Immature natural killer cell (primary cell): ENCODE results near the gene NUPR1. TPM values are rescaled to one million over a fixed set of nuclear protein-coding genes. Genes with fewer than 3 reads are reported as not detected.

ENCODE experiments used
- DNase-seq, 3 donors: peaks; one replicate each; pipeline ENCODE4 v3.0.0; 2022; ENCODE audit warnings: mixed read lengths in 1 of 3
- H3K27ac Mint-ChIP-seq, 6 donors: one replicate each; pipeline ENCODE4 v1.8.0; 2020; ENCODE audit warnings: mixed read lengths in 6 of 6, mild to moderate bottlenecking in 5 of 6, inconsistent platforms in 4 of 6, moderate library complexity in 3 of 6
- H3K27me3 Mint-ChIP-seq, 3 donors: one replicate each; pipeline ENCODE4 v1.8.0; 2020 to 2021; ENCODE audit warnings: low read depth in 3 of 3, mild to moderate bottlenecking in 3 of 3, mixed read lengths in 3 of 3, moderate library complexity in 3 of 3, inconsistent platforms in 1 of 3
- H3K36me3 Mint-ChIP-seq, 3 donors: one replicate each; pipeline ENCODE4 v1.8.0; 2020; ENCODE audit warnings: mixed read lengths in 3 of 3, inconsistent platforms in 2 of 3, mild to moderate bottlenecking in 2 of 3
- H3K4me1 Mint-ChIP-seq, 2 donors: one replicate each; pipeline ENCODE4 v1.8.0; 2020; ENCODE audit warnings: inconsistent platforms in 2 of 2, mild to moderate bottlenecking in 2 of 2, mixed read lengths in 2 of 2, moderate library complexity in 1 of 2
- H3K4me3 Mint-ChIP-seq, 5 donors: one replicate each; pipeline ENCODE4 v1.8.0; 2020; ENCODE audit warnings: mild to moderate bottlenecking in 5 of 5, mixed read lengths in 5 of 5, inconsistent platforms in 3 of 5, moderate library complexity in 3 of 5
- H3K9me3 Mint-ChIP-seq, 6 donors: one replicate each; pipeline ENCODE4 v1.8.0; 2020; ENCODE audit warnings: mild to moderate bottlenecking in 6 of 6, mixed read lengths in 6 of 6, inconsistent platforms in 4 of 6, moderate library complexity in 3 of 6
- polyA plus RNA-seq, 3 donors: library from polyadenylated mRNA; unstranded; fragments of 300-500 nt; fragmentation: Illumina TruSeq; gene quantifications; one replicate each; pipeline ENCODE4 v1.2.3, GENCODE V29; 2021

NUPR1 gene
- not detected for polyA plus RNA-seq

DNA sequence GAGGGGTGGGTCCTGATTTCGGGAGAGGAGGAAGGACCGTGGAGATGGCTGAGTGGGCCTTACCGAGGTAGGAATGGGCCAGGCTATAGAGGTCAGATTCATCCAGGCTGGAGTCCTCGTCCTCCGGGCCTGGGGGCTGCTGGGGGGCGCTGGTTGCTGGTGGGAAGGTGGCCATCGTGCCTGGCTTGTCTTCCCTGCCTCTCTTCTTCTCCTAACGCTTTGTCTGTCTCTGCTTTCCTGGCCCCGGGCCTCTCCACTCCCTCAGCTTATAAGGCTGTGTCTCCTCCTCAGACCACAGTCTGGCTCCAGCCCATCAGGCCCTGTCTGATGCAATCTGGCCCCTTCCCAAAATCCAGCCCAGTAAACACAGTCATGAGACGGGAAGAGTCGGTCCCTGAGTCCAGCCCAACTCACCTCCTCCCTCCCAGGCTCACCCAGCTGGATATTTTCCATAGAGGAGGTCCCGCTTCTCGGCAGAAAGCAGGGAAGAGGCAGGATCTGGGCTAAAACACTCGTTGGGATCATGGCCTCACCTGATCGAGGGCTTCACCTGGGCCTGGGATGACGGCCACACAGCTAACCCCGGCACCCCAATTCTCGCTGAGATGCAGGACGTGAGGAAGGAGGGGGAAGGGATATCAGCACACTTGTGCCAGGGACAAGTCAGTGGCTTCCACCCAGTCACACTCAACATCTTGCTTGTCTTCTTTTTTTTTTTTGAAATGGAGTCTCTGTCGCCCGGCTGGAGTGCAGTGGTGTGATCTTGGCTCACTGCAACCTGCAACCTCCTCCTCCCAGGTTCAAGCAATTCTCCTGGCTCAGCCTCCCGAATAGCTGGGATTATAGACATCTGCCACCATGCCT lies at the start of gene NUPR1:
Gene NUPR1, minus strand, starts transcription at position 242 of the 864 bp plus-strand sequence. Its CDS starts 67 bp downstream, at position 175.
- Mint-ChIP-seq H3K4me1 (peaks cover 18 to 19% of the 10 kb centered on the region in 2 donors), H3K27me3 (peaks cover 0 to 4% (median 2%) of the 10 kb centered on the region in 3 donors), H3K4me3 (no peak within 1 kb of the TSS), H3K36me3 (peaks cover 0 to 7% (median 0%) of the 10 kb centered on the region in 3 donors), H3K9me3 (no peaks in the 10 kb centered on the region), H3K27ac (peak within 1 kb of the TSS in 2 of 6 donors; percentile 13 to 72)
- no peak for DNase-seq

DNA sequence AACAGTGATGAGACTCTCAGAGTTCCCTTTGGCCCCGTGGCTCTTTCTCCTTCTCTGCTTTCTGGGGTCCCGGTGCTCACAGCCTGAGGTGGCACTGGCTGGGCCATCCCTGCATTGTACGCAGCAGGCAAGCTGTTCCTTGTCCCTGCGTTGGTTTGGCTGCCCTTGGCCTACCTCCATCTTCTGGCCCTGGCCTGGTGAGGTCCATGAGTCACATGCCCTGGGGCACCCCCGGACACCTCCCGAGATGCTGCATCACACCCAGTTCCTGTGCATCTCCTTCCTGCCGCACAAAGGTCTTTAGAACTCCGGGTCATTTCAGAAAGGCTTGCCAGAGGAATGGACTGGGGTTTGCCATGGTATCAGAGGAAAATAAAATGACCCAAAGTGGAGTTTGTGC lies 48.6 kb upstream of the NUPR1 start:
- Mint-ChIP-seq H3K9me3 (no peaks in the 10 kb centered on the region), H3K27ac (peak overlapping the region in 1 of 6 donors; percentile 4), H3K4me1 (no peaks in the 10 kb centered on the region), H3K27me3 (peaks cover 0 to 2% (median 2%) of the 10 kb centered on the region in 3 donors), H3K36me3 (peaks cover 4 to 40% (median 5%) of the 10 kb centered on the region in 3 donors), H3K4me3 (no peak overlapping the region)
- DNase-seq: no peak

DNA sequence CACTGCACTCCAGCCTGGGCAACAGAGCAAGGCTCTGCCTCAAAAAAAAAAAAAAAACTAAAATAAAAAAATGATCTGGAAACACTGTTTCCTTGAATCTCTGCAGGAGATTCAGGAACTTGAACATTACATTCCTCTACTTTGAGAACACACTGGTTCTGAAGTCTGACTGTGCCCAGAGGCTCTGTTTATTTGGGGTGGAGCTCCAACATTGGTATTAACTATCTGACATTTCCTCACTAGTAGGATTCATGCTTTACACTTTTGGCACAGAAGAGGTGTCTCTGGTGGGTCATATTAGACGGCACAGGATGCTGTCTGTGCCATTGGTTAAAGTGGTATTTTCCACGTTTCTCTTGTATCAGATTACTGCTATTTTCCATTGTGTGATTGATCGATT lies 47.7 kb upstream of the NUPR1 start:
- Mint-ChIP-seq H3K27ac (no peak overlapping the region), H3K4me3 (no peak overlapping the region), H3K36me3 (peaks cover 10 to 43% (median 11%) of the 10 kb centered on the region in 3 donors)

DNA sequence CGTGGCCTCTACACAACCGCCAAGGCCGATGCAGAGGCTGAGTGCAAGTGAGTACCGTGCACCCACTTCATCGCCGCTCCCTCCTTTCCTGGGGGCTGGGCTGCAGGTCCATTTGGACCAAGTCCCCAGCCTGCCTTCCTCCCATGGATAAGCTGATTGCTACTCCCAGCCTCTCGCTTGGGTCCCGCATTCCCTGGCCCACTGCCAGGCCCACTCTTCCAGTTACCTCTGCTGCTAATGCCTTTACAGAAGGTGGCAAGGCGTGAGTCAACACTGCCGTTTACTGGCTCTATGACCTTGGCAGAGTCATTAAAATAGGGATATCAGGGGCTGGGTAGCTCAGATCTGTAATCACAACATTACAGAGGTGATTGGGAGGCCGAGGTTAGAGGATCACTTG lies 46.9 kb upstream of the NUPR1 start:
- Mint-ChIP-seq H3K9me3 (no peaks in the 10 kb centered on the region), H3K4me1 (no peaks in the 10 kb centered on the region), H3K27me3 (peaks cover 0 to 2% (median 2%) of the 10 kb centered on the region in 3 donors), H3K36me3 (peaks cover 10 to 43% (median 15%) of the 10 kb centered on the region in 3 donors), H3K4me3 (no peak overlapping the region), H3K27ac (no peak overlapping the region)
- no peak for DNase-seq

More for the DNA sequence above, 47.7 kb upstream of the NUPR1 start:
- no peaks in the 10 kb centered on the region for H3K4me1 Mint-ChIP-seq
- DNase-seq: no peak
- H3K27me3 Mint-ChIP-seq: peaks cover 0 to 2% (median 2%) of the 10 kb centered on the region in 3 donors
- H3K9me3 Mint-ChIP-seq: no peaks in the 10 kb centered on the region

DNA sequence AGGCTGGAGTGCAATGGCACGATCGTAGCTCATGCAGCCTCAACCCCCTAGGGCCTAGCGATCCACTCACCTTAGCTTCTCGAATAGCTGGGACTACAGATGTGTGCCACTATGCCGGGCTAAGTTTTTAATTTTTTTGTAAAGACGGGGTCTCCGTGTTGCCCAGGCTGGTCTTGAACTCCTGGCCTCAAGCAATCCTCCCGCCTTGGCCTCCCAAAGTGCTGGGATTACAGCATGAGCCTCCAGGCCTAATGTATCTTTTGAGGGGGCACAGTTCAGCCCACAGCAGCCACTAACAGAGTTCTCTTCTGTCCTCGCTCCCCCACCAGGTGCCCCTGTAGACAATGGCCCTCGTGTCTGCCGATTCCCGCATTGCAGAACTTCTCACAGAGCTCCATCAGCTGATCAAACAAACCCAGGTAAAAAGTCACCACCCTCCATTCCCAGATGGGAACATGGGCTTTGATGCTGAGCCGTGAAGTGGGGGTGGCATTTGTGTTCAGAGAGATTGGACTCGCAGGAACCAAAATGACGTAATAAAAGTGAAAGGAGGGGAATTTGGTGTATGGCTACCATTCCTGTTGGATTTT lies 42.0 kb upstream of the NUPR1 start:
- DNase-seq: no peak
- Mint-ChIP-seq H3K27me3 (peaks cover 0 to 2% (median under 1%) of the 10 kb centered on the region in 3 donors), H3K36me3 (peaks cover 14 to 29% (median 15%) of the 10 kb centered on the region in 3 donors), H3K4me3 (no peak overlapping the region), H3K4me1 (peaks cover 2 to 5% of the 10 kb centered on the region in 2 donors), H3K9me3 (no peaks in the 10 kb centered on the region), H3K27ac (no peak overlapping the region)

GRCh38 chr16:28575446-28576109 lies 36.8 kb upstream of the NUPR1 start:
- Mint-ChIP-seq H3K36me3 (peaks cover 0 to 6% (median 5%) of the 10 kb centered on the region in 3 donors), H3K4me3 (no peak overlapping the region), H3K9me3 (no peaks in the 10 kb centered on the region), H3K27me3 (no peaks in the 10 kb centered on the region), H3K27ac (no peak overlapping the region), H3K4me1 (peaks cover 34 to 46% of the 10 kb centered on the region in 2 donors)
- no peak for DNase-seq

GRCh38 chr16:28574925-28575324 lies 36.2 kb upstream of the NUPR1 start:
- Mint-ChIP-seq H3K9me3 (no peaks in the 10 kb centered on the region), H3K4me3 (no peak overlapping the region), H3K27ac (peak overlapping the region in 1 of 6 donors; percentile 2), H3K36me3 (peaks cover 0 to 5% (median 5%) of the 10 kb centered on the region in 3 donors), H3K4me1 (peaks cover 34 to 46% of the 10 kb centered on the region in 2 donors), H3K27me3 (no peaks in the 10 kb centered on the region)
- DNase-seq: no peak

GRCh38 chr16:28573738-28574718 lies 35.3 kb upstream of the NUPR1 start:
- peak overlapping the region in 5 of 6 donors; percentile 23 to 70 (median 69) for H3K27ac Mint-ChIP-seq

DNA sequence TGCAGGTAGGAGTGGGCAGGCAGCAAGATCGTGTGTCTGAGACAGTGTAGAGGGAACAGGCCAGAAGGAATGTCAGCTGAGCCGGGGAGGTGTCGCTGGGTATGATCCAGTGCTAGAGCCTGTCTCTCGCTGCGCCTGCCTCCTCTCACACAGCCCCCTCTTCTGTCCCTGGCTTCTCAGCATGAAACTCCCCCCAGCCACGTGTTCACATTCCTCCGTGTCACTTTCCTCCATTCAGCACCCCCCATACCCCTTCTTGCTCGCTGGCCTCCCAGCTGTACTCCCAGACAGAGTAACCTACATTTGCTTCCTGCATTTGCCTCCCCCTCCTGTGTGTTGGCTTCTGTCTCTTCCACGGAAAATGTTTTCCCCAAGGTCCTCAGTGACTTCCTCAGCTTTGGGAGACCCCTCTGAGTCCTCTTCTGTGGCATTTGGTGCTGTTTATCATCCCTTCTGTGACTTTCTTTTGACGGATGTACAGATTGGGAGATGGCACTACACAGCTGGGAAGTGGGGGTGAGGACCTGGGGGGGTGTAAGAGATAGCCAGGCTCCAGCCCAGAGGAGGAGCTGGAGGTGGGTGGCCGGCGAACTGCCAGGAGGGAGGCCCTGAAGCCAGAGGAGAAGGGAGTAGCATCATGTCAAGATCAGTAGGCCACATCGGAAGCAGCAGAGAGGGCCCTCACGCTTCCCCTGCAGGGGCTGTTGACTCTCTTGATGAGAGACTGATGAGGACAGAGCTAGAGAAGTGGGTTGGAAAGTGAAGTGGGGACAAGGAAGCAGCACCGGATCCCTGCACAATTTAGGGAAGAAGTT lies 34.1 kb upstream of the NUPR1 start:
- H3K4me3 Mint-ChIP-seq: no peak overlapping the region
- peaks cover 0 to 5% (median 0%) of the 10 kb centered on the region in 3 donors for H3K36me3 Mint-ChIP-seq
- no peaks in the 10 kb centered on the region for H3K9me3 Mint-ChIP-seq
- H3K27ac Mint-ChIP-seq: peak overlapping the region in 5 of 6 donors; percentile 23 to 73 (median 69)
- peaks cover 36 to 41% of the 10 kb centered on the region in 2 donors for H3K4me1 Mint-ChIP-seq
- DNase-seq: no peak
- H3K27me3 Mint-ChIP-seq: no peaks in the 10 kb centered on the region

More at GRCh38 chr16:28573738-28574718, 35.3 kb upstream of the NUPR1 start:
- Mint-ChIP-seq H3K4me1 (peaks cover 37 to 46% of the 10 kb centered on the region in 2 donors), H3K36me3 (peaks cover 0 to 5% (median 3%) of the 10 kb centered on the region in 3 donors), H3K27me3 (no peaks in the 10 kb centered on the region), H3K4me3 (no peak overlapping the region), H3K9me3 (no peaks in the 10 kb centered on the region)
- no peak for DNase-seq

DNA sequence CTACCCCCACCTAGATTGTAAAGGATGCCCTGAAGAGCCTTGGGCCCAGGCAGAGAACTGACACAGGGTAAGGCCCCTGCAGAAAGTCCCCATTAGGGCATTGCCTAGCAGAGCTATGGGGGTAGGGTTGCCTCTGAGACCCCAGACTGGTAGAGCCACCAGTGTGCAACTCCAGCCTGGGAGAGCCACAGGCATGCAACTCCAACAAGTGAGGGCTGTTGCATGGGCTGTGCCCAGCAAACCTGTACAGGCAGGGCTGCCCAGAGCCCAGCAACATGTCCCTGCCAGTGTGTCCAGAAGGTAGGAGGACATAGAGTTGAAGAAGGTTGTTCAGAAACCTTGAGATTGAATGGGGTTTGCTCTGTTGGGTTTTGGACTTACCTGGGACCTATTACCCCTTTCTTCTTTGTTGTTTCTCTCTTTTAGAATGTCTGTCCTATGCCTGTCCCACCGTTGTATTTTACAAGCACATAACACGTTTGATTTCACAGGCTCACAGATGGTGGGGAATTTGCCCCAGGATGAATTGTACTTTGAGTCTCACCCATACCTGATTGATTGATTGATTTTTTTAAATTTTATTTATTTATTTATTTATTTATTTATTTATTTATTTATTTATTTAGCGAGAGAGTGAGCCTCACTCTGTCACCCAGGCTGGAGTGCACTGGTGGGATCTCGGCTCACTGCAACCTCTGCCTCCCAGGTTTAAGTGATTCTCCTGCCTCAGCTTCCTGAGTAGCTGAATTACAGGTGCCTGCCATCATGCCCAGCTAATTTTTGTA lies 31.4 kb upstream of the NUPR1 start:
- peaks cover 4 to 18% (median 11%) of the 10 kb centered on the region in 3 donors for H3K36me3 Mint-ChIP-seq
- H3K4me1 Mint-ChIP-seq: peaks cover 37 to 48% of the 10 kb centered on the region in 2 donors
- peaks cover 0 to 2% (median 0%) of the 10 kb centered on the region in 3 donors for H3K27me3 Mint-ChIP-seq
- DNase-seq: no peak
- H3K9me3 Mint-ChIP-seq: peaks cover 0 to 3% (median 1%) of the 10 kb centered on the region in 6 donors
- H3K27ac Mint-ChIP-seq: peak overlapping the region in 1 of 6 donors; percentile 30
- H3K4me3 Mint-ChIP-seq: no peak overlapping the region

GRCh38 chr16:28569021-28569420 lies 30.2 kb upstream of the NUPR1 start:
- Mint-ChIP-seq H3K36me3 (peaks cover 4 to 19% (median 11%) of the 10 kb centered on the region in 3 donors), H3K4me3 (no peak overlapping the region), H3K9me3 (peaks cover 0 to 3% (median 1%) of the 10 kb centered on the region in 6 donors), H3K27ac (peak overlapping the region in 1 of 6 donors; percentile 41), H3K4me1 (peaks cover 30 to 37% of the 10 kb centered on the region in 2 donors), H3K27me3 (peaks cover 0 to 2% (median 0%) of the 10 kb centered on the region in 3 donors)
- DNase-seq: no peak
